K562 (cell line): ENCODE measurements around the gene F2RL1. TPM values are rescaled to one million over a fixed set of nuclear protein-coding genes. Genes with fewer than 3 reads are reported as not detected.

Experiments used
- ELF4 ChIP-seq: fragments of 450-650 bp; formaldehyde crosslinking; IDR thresholded peaks from 2 replicates; pipeline ENCODE4 v1.4.0; 2022; ENCODE audit warnings: missing genetic modification characterization
- GTF2E2 ChIP-seq: fragments of 200-800 bp; sonication (Bioruptor generic); IDR thresholded peaks from 2 replicates; pipeline ENCODE4 v1.6.1; 2016; ENCODE audit warnings: missing genetic modification characterization, missing compliant biosample characterization
- HDGF ChIP-seq: fragments of 450-650 bp; IDR thresholded peaks from 2 replicates; pipeline ENCODE4 v1.6.1; 2016
- HNRNPH1 ChIP-seq: fragments of 200-400 bp; formaldehyde crosslinking; optimal IDR thresholded peaks from 2 replicates; pipeline ENCODE3; 2017; ENCODE audit warnings: low read depth, mild to moderate bottlenecking, low read length, moderate library complexity
- JUN ChIP-seq, 2 experiments: sonication (generic) in 1 of 2; formaldehyde crosslinking in 1 of 2; IDR thresholded peaks; 2 replicates each; pipeline versions ENCODE4 v1.6.1 to v1.8.0; 2012 to 2022; ENCODE audit warnings: borderline replicate concordance in 2 of 2, mild to moderate bottlenecking in 2 of 2, improper control_type of control experiment in 1 of 2, low read depth in 1 of 2, low read length in 1 of 2, missing genetic modification reagents in 1 of 2
- NONO ChIP-seq, 2 experiments: fragments of 200-400 bp in 1 of 2; fragments of 450-650 bp in 1 of 2; formaldehyde crosslinking in 1 of 2; IDR thresholded peaks; 2 replicates each; pipeline ENCODE4 v1.6.1; 2017; ENCODE audit warnings: low read depth in 2 of 2, mild to moderate bottlenecking in 2 of 2, moderate library complexity in 2 of 2, low read length in 1 of 2
- RBM25 ChIP-seq: fragments of 200-400 bp; formaldehyde crosslinking; IDR thresholded peaks from 2 replicates; pipeline ENCODE4 v1.6.1; 2018; ENCODE audit warnings: low read length, low read depth, moderate library complexity; ENCODE audit not compliant: severe bottlenecking
- RNF2 ChIP-seq: sonication (generic); IDR thresholded peaks from 2 replicates; pipeline ENCODE4 v1.6.1; 2016
- SAP30 ChIP-seq: fragments of 200-600 bp; sonication (generic); IDR thresholded peaks from 2 replicates; pipeline ENCODE4 v1.6.1; 2012; ENCODE audit warnings: borderline replicate concordance, low read depth, mild to moderate bottlenecking, moderate library complexity, low read length, control low read depth, inconsistent platforms; ENCODE audit not compliant: insufficient read depth, poor library complexity, severe bottlenecking
- TEAD1 ChIP-seq, 2 experiments: fragments of 450-650 bp in 1 of 2; sonication (generic) in 1 of 2; formaldehyde crosslinking; IDR thresholded peaks; 2 replicates each; pipeline versions ENCODE4 v1.4.0 to v1.8.0; 2020 to 2022; ENCODE audit warnings: mild to moderate bottlenecking in 2 of 2, missing genetic modification reagents in 1 of 2
- XRCC4 ChIP-seq: IDR thresholded peaks from one replicate; pipeline ENCODE4 v1.6.1; 2011; ENCODE audit not compliant: insufficient read depth, insufficient read length; ENCODE audit errors: extremely low read depth
- ZNF282 ChIP-seq: sonication (generic); formaldehyde crosslinking; IDR thresholded peaks from 2 replicates; pipeline ENCODE4 v1.8.1; 2023; ENCODE audit warnings: missing genetic modification reagents
- ZNF644 ChIP-seq: fragments of 200-800 bp; sonication (Bioruptor generic); IDR thresholded peaks from 2 replicates; pipeline ENCODE4 v1.6.1; 2016; ENCODE audit warnings: low read depth, missing genetic modification characterization, missing compliant biosample characterization
- polyA plus RNA-seq, 8 experiments: library from polyadenylated mRNA; depleted of rRNA in 4 of 8; stranded (reverse) in 5 of 8; unstranded in 3 of 8; fragments of >200 nt; fragmentation: Nextera tagmentation in 2 of 8; fragmentation: Illumina TruSeq in 1 of 8; extraction: Ambion mirVana in 2 of 8; extraction: Trizol in 1 of 8; gene quantifications; 2 replicates each; pipeline versions ENCODE4 v1.2.1 to v1.2.3, GENCODE V29; 2011 to 2014; ENCODE audit warnings: inconsistent platforms in 1 of 8, missing spikeins in 1 of 8
- total RNA-seq, 7 experiments: library from RNA; depleted of rRNA in 6 of 7; stranded (reverse); fragments of >200 nt in 6 of 7; fragmentation: Illumina TruSeq in 2 of 7; extraction: Trizol in 2 of 7; gene quantifications; 2 replicates each; pipeline versions ENCODE4 v1.2.1 to v1.2.3, GENCODE V29; 2011 to 2021; ENCODE audit warnings: low replicate concordance in 1 of 7
- TF ChIP-seq, protein P1 (sequence below): IDR thresholded peaks from 2 replicates; pipeline ENCODE4 v1.6.1; 2012; ENCODE audit warnings: low read depth, low read length, improper control_type of control experiment, borderline replicate concordance
- TF ChIP-seq, protein P2 (sequence below): fragments of 250-450 bp; sonication (Bioruptor Pico); IDR thresholded peaks from 2 replicates; pipeline ENCODE4 v1.5.0; 2021; ENCODE audit warnings: mild to moderate bottlenecking, borderline replicate concordance
- TF ChIP-seq, protein P3 (sequence below): sonication (generic); formaldehyde crosslinking; IDR thresholded peaks from 2 replicates; pipeline ENCODE4 v1.8.0; 2022; ENCODE audit warnings: mild to moderate bottlenecking, missing genetic modification reagents
- TF ChIP-seq, protein P4 (sequence below), 2 experiments: fragments of 450-650 bp in 1 of 2; sonication (generic) in 1 of 2; formaldehyde crosslinking in 1 of 2; IDR thresholded peaks in 1 of 2; conservative IDR thresholded peaks in 1 of 2; 2 replicates each; pipeline versions ENCODE4 v1.6.1 to v1.8.1; 2016 to 2023; ENCODE audit warnings: mild to moderate bottlenecking in 2 of 2, moderate library complexity in 2 of 2, inconsistent platforms in 1 of 2, missing genetic modification reagents in 1 of 2
- TF ChIP-seq, protein P5 (sequence below): fragments of 250-450 bp; sonication (Bioruptor Pico); IDR thresholded peaks from 2 replicates; pipeline ENCODE4 v1.5.0; 2022; ENCODE audit warnings: mild to moderate bottlenecking

Gene F2RL1
- total and polyA plus RNA-seq, 9 of the 15 experiments (the other 6 are each of a cell fraction or from before 2014, with no cell fraction given), result 0.03 to 0.50 (median 0.27) TPM; not detected in 6

DNA sequence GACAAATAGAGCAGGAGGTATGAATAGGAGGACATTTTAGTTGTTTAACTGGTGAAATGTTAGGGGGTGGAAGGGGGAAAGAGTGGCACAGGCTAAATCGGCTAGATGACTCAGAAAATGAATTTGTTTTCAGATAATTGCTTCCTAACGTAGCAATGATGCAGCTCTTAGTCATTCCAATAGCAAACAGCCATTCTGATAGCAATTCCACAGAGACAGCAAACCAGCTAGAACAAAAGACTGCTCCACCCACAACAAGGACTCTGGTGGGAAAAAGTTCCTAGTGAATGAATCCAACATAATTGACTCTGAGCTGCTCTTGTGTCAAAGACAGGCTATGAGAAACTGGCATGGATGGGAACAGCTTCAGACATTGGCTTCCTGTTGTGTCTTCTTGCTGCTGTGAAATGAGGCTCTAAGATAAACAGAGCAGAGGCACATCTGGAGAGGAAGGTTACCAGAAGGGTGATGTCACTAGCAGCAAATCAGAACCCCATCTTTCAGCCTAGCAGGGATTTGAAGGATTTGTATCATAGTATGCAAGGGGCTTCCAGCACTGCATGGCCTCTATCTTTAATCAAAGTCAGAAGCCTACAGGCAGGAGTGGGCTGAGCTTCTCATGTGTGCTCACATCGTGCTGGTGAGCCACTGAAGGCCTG, 28.1 kb upstream of the F2RL1 start (continued):
- TF ChIP-seq, protein P1, sequence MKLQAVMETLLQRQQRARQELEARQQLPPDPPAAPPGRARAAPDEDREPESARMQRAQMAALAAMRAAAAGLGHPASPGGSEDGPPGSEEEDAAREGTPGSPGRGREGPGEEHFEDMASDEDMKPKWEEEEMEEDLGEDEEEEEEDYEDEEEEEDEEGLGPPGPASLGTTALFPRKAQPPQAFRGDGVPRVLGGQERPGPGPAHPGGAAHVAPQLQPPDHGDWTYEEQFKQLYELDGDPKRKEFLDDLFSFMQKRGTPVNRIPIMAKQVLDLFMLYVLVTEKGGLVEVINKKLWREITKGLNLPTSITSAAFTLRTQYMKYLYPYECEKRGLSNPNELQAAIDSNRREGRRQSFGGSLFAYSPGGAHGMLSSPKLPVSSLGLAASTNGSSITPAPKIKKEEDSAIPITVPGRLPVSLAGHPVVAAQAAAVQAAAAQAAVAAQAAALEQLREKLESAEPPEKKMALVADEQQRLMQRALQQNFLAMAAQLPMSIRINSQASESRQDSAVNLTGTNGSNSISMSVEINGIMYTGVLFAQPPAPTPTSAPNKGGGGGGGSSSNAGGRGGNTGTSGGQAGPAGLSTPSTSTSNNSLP, result no peak
- TF ChIP-seq, protein P2, sequence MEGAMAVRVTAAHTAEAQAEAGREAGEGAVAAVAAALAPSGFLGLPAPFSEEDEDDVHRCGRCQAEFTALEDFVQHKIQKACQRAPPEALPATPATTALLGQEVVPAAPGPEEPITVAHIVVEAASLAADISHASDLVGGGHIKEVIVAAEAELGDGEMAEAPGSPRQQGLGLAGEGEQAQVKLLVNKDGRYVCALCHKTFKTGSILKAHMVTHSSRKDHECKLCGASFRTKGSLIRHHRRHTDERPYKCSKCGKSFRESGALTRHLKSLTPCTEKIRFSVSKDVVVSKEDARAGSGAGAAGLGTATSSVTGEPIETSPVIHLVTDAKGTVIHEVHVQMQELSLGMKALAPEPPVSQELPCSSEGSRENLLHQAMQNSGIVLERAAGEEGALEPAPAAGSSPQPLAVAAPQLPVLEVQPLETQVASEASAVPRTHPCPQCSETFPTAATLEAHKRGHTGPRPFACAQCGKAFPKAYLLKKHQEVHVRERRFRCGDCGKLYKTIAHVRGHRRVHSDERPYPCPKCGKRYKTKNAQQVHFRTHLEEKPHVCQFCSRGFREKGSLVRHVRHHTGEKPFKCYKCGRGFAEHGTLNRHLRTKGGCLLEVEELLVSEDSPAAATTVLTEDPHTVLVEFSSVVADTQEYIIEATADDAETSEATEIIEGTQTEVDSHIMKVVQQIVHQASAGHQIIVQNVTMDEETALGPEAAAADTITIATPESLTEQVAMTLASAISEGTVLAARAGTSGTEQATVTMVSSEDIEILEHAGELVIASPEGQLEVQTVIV (CRISPR knock-in tag), result no peak
- TF ChIP-seq, protein P3, sequence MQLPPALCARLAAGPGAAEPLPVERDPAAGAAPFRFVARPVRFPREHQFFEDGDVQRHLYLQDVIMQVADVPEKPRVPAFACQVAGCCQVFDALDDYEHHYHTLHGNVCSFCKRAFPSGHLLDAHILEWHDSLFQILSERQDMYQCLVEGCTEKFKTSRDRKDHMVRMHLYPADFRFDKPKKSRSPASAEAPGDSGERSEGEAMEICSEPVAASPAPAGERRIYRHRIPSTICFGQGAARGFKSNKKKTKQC (CRISPR knock-in tag), result no peak
- no peak for TF ChIP-seq SAP30
- no peak for TF ChIP-seq RBM25
- TF ChIP-seq, protein P4, sequence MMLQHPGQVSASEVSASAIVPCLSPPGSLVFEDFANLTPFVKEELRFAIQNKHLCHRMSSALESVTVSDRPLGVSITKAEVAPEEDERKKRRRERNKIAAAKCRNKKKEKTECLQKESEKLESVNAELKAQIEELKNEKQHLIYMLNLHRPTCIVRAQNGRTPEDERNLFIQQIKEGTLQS (IDR thresholded peaks at IDR 0.05), result peak; percentile 90
- TF ChIP-seq, protein P4 (CRISPR knock-in tag; conservative IDR thresholded peaks at IDR 0.05), result no peak
- TF ChIP-seq, protein P5, sequence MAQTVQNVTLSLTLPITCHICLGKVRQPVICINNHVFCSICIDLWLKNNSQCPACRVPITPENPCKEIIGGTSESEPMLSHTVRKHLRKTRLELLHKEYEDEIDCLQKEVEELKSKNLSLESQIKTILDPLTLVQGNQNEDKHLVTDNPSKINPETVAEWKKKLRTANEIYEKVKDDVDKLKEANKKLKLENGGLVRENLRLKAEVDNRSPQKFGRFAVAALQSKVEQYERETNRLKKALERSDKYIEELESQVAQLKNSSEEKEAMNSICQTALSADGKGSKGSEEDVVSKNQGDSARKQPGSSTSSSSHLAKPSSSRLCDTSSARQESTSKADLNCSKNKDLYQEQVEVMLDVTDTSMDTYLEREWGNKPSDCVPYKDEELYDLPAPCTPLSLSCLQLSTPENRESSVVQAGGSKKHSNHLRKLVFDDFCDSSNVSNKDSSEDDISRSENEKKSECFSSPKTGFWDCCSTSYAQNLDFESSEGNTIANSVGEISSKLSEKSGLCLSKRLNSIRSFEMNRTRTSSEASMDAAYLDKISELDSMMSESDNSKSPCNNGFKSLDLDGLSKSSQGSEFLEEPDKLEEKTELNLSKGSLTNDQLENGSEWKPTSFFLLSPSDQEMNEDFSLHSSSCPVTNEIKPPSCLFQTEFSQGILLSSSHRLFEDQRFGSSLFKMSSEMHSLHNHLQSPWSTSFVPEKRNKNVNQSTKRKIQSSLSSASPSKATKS (CRISPR knock-in tag), result no peak
- TF ChIP-seq TEAD1 (CRISPR knock-in tag; IDR thresholded peaks at IDR 0.05), result no peak
- TF ChIP-seq ELF4 (CRISPR knock-in tag), result no peak
- no peak for TF ChIP-seq XRCC4
- no peak for TF ChIP-seq RNF2
- no peak for TF ChIP-seq HDGF
- no peak for TF ChIP-seq ZNF644 (tag)
- TF ChIP-seq JUN (IDR thresholded peaks at IDR 0.05; ENCODE audit: borderline replicate concordance, low read depth, low read length), result peak; percentile 65; the same call in 1 of the 2 replicates
- TF ChIP-seq JUN (CRISPR knock-in tag; IDR thresholded peaks at IDR 0.05; ENCODE audit: borderline replicate concordance), result no peak
- TF ChIP-seq ZNF282, result no peak
- no peak for TF ChIP-seq GTF2E2 (tag)
- no peak for TF ChIP-seq HNRNPH1
- TF ChIP-seq NONO (IDR thresholded peaks at IDR 0.05; ENCODE audit: low read depth in 2 of 2, low read length in 1 of 2), result no peak
